ENCODE measurements around the gene BCHE.
"Not testable (repeated sequence)": the region's sequence is repeated elsewhere in the genome, so short reads cannot be mapped to it uniquely, and the experiment has no call there.

The BCHE gene

GRCh38 chr3:165815682-165816081, 21.5 kb downstream of the BCHE start:
- no peak for DNase-seq

- no peak for DNase-seq
These were observed 22.8 kb downstream of the BCHE start for GRCh38 chr3:165814380-165814779.

- not testable (repeated sequence) for DNase-seq
These were observed 29.3 kb downstream of the BCHE start for GRCh38 chr3:165807937-165808336.

GRCh38 chr3:165805946-165806561, 31.2 kb downstream of the BCHE start:
- no peak for DNase-seq

- no peak for DNase-seq
These were observed 33.8 kb downstream of the BCHE start for GRCh38 chr3:165803471-165803870.

GRCh38 chr3:165800970-165801369, 36.3 kb downstream of the BCHE start:
- DNase-seq = no peak

GRCh38 chr3:165799026-165799425, 38.2 kb downstream of the BCHE start:
- no peak for DNase-seq

GRCh38 chr3:165797551-165797950, 39.7 kb downstream of the BCHE start:
- no peak for DNase-seq

- no peak for DNase-seq
These were observed 40.5 kb downstream of the BCHE start for GRCh38 chr3:165796701-165797100.

- no peak for DNase-seq
These were observed 48.7 kb downstream of the BCHE start for GRCh38 chr3:165788531-165788930.

GRCh38 chr3:165786013-165786412, 51.2 kb downstream of the BCHE start:
- DNase-seq = no peak

GRCh38 chr3:165784337-165784736, 52.9 kb downstream of the BCHE start:
- DNase-seq = no peak

GRCh38 chr3:165783383-165783782, 53.8 kb downstream of the BCHE start:
- DNase-seq = no peak

GRCh38 chr3:165778891-165779290, 58.3 kb downstream of the BCHE start:
- DNase-seq = no peak

- DNase-seq = no peak
These were observed 58.8 kb downstream of the BCHE start for GRCh38 chr3:165778456-165778855.

GRCh38 chr3:165775824-165776223, 61.4 kb downstream of the BCHE start:
- no peak for DNase-seq

- DNase-seq = no peak
These were observed 66.4 kb downstream of the BCHE start for GRCh38 chr3:165770781-165771180.

GRCh38 chr3:165768680-165769079, 68.5 kb downstream of the BCHE start:
- DNase-seq = no peak

- no peak for DNase-seq
These were observed 78.2 kb downstream of the BCHE start for GRCh38 chr3:165759041-165759440.

GRCh38 chr3:165755571-165755970, 81.7 kb downstream of the BCHE start:
- DNase-seq = no peak

- DNase-seq = no peak
These were observed 82.8 kb downstream of the BCHE start for GRCh38 chr3:165754219-165755007.

GRCh38 chr3:165753560-165753959, 83.7 kb downstream of the BCHE start:
- DNase-seq = no peak

GRCh38 chr3:165751637-165752036, 85.6 kb downstream of the BCHE start:
- no peak for DNase-seq

- DNase-seq = no peak
These were observed 87.4 kb downstream of the BCHE start for GRCh38 chr3:165749821-165750220.

- DNase-seq = no peak
These were observed 88.0 kb downstream of the BCHE start for GRCh38 chr3:165749241-165749640.
